H1 (cell line): ENCODE results near the gene LILRB3. TPM values are rescaled to one million over a fixed set of nuclear protein-coding genes. Genes with fewer than 3 reads are reported as not detected.

Experiments used
- CTBP2 ChIP-seq: IDR thresholded peaks from 2 replicates; pipeline ENCODE4 v1.7.0; 2011; ENCODE audit warnings: borderline replicate concordance, mild to moderate bottlenecking, moderate library complexity, mixed read lengths, low read length; ENCODE audit not compliant: insufficient read depth, insufficient read length
- polyA plus RNA-seq, 7 experiments: library from polyadenylated mRNA; depleted of rRNA in 3 of 7; stranded (reverse) in 5 of 7; unstranded in 2 of 7; fragments of >200 nt in 5 of 7; fragments of 200-250 nt in 2 of 7; gene quantifications; 1 replicate in 5 of 7; 2 replicates in 1 of 7; 4 replicates in 1 of 7; pipeline versions ENCODE4 v1.2.1 to v1.2.3, GENCODE V29; 2011 to 2013; ENCODE audit warnings: missing spikeins in 2 of 7, mixed read lengths in 2 of 7
- total RNA-seq: library from RNA; stranded (reverse); fragmentation: NEBNext Ultra II Directional; extraction: Animal tissue kit (Norgen Biotek cat#: 25700); gene quantifications from 2 replicates; pipeline ENCODE4 v1.2.1, GENCODE V29; 2021
- TF ChIP-seq, protein P1 (sequence below): IDR thresholded peaks from 2 replicates; pipeline ENCODE4 v1.6.1; 2012; ENCODE audit warnings: low read length, inconsistent platforms
- TF ChIP-seq, protein P2 (sequence below): fragments of 300-600 bp; sonication (generic); IDR thresholded peaks from 2 replicates; pipeline ENCODE4 v1.7.1; 2012; ENCODE audit warnings: low read length, moderate library complexity, mild to moderate bottlenecking, inconsistent platforms; ENCODE audit not compliant: insufficient replicate concordance

LILRB3 gene
- total and polyA plus RNA-seq, 2 of the 8 experiments (the other 6 are each of a cell fraction or from before 2014, with no cell fraction given): not detected

DNA sequence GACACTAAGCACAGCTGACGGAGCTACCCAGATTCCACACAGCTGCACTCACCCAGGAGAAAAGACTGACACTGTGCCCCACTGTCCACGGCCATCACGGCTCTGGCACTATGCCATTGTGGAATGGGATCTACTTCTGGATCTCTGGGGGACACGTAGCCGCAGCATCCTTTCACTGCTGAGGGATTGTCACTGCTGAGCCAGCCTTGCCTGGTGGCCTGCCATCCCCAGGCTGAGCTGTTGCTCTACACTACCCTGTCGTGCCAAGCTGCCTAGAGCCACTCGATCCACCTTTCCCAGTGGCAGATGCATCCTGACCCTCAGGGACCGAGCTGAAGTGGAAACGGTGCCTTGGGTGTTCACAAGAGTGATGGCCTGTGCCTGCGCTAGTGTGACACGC lies 39.3 kb upstream of the LILRB3 start (continued):
- TF ChIP-seq, protein P1, sequence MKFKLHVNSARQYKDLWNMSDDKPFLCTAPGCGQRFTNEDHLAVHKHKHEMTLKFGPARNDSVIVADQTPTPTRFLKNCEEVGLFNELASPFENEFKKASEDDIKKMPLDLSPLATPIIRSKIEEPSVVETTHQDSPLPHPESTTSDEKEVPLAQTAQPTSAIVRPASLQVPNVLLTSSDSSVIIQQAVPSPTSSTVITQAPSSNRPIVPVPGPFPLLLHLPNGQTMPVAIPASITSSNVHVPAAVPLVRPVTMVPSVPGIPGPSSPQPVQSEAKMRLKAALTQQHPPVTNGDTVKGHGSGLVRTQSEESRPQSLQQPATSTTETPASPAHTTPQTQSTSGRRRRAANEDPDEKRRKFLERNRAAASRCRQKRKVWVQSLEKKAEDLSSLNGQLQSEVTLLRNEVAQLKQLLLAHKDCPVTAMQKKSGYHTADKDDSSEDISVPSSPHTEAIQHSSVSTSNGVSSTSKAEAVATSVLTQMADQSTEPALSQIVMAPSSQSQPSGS: no peak
- TF ChIP-seq, protein P2, sequence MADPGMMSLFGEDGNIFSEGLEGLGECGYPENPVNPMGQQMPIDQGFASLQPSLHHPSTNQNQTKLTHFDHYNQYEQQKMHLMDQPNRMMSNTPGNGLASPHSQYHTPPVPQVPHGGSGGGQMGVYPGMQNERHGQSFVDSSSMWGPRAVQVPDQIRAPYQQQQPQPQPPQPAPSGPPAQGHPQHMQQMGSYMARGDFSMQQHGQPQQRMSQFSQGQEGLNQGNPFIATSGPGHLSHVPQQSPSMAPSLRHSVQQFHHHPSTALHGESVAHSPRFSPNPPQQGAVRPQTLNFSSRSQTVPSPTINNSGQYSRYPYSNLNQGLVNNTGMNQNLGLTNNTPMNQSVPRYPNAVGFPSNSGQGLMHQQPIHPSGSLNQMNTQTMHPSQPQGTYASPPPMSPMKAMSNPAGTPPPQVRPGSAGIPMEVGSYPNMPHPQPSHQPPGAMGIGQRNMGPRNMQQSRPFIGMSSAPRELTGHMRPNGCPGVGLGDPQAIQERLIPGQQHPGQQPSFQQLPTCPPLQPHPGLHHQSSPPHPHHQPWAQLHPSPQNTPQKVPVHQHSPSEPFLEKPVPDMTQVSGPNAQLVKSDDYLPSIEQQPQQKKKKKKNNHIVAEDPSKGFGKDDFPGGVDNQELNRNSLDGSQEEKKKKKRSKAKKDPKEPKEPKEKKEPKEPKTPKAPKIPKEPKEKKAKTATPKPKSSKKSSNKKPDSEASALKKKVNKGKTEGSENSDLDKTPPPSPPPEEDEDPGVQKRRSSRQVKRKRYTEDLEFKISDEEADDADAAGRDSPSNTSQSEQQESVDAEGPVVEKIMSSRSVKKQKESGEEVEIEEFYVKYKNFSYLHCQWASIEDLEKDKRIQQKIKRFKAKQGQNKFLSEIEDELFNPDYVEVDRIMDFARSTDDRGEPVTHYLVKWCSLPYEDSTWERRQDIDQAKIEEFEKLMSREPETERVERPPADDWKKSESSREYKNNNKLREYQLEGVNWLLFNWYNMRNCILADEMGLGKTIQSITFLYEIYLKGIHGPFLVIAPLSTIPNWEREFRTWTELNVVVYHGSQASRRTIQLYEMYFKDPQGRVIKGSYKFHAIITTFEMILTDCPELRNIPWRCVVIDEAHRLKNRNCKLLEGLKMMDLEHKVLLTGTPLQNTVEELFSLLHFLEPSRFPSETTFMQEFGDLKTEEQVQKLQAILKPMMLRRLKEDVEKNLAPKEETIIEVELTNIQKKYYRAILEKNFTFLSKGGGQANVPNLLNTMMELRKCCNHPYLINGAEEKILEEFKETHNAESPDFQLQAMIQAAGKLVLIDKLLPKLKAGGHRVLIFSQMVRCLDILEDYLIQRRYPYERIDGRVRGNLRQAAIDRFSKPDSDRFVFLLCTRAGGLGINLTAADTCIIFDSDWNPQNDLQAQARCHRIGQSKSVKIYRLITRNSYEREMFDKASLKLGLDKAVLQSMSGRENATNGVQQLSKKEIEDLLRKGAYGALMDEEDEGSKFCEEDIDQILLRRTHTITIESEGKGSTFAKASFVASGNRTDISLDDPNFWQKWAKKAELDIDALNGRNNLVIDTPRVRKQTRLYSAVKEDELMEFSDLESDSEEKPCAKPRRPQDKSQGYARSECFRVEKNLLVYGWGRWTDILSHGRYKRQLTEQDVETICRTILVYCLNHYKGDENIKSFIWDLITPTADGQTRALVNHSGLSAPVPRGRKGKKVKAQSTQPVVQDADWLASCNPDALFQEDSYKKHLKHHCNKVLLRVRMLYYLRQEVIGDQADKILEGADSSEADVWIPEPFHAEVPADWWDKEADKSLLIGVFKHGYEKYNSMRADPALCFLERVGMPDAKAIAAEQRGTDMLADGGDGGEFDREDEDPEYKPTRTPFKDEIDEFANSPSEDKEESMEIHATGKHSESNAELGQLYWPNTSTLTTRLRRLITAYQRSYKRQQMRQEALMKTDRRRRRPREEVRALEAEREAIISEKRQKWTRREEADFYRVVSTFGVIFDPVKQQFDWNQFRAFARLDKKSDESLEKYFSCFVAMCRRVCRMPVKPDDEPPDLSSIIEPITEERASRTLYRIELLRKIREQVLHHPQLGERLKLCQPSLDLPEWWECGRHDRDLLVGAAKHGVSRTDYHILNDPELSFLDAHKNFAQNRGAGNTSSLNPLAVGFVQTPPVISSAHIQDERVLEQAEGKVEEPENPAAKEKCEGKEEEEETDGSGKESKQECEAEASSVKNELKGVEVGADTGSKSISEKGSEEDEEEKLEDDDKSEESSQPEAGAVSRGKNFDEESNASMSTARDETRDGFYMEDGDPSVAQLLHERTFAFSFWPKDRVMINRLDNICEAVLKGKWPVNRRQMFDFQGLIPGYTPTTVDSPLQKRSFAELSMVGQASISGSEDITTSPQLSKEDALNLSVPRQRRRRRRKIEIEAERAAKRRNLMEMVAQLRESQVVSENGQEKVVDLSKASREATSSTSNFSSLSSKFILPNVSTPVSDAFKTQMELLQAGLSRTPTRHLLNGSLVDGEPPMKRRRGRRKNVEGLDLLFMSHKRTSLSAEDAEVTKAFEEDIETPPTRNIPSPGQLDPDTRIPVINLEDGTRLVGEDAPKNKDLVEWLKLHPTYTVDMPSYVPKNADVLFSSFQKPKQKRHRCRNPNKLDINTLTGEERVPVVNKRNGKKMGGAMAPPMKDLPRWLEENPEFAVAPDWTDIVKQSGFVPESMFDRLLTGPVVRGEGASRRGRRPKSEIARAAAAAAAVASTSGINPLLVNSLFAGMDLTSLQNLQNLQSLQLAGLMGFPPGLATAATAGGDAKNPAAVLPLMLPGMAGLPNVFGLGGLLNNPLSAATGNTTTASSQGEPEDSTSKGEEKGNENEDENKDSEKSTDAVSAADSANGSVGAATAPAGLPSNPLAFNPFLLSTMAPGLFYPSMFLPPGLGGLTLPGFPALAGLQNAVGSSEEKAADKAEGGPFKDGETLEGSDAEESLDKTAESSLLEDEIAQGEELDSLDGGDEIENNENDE: no peak
- no peak for TF ChIP-seq CTBP2
